Skin of body (tissue), 2 donors: ENCODE data around the gene GP9. TPM values are rescaled to one million over a fixed set of nuclear protein-coding genes. Genes with fewer than 3 reads are reported as not detected.

Source experiments
- DNase-seq: peaks from one replicate; lab custom pipeline; 2025; lab: John Stamatoyannopoulos, UW
- total RNA-seq: library from RNA; depleted of rRNA; stranded (reverse); fragments of >200 nt; gene quantifications from one replicate; pipeline ENCODE4 v1.2.3, GENCODE V29; 2014

The GP9 gene
- total RNA-seq, 1 donor from 2014 or later = 0.49 TPM

GRCh38 chr3:129028866-129029265, 31.7 kb upstream of the GP9 start:
- DNase-seq = no peak

- no peak for DNase-seq
Measured at GRCh38 chr3:129030611-129031010, 30.0 kb upstream of the GP9 start.

GRCh38 chr3:129031476-129032215, 28.9 kb upstream of the GP9 start:
- DNase-seq = no peak

- no peak for DNase-seq
Measured at GRCh38 chr3:129032716-129033115, 27.9 kb upstream of the GP9 start.

GRCh38 chr3:129033151-129033550, 27.4 kb upstream of the GP9 start:
- DNase-seq = no peak

- DNase-seq = no peak
Measured at GRCh38 chr3:129033633-129034321, 26.8 kb upstream of the GP9 start.

- DNase-seq = no peak
Measured at GRCh38 chr3:129034642-129035041, 25.9 kb upstream of the GP9 start.

GRCh38 chr3:129035360-129036221, 25.0 kb upstream of the GP9 start:
- no peak for DNase-seq

GRCh38 chr3:129036222-129037092, 24.1 kb upstream of the GP9 start:
- DNase-seq = no peak

GRCh38 chr3:129037093-129037419, 23.5 kb upstream of the GP9 start:
- DNase-seq = no peak

GRCh38 chr3:129038121-129038855, 22.3 kb upstream of the GP9 start:
- no peak for DNase-seq

- DNase-seq = no peak
Measured at GRCh38 chr3:129039271-129040038, 21.1 kb upstream of the GP9 start.

GRCh38 chr3:129040039-129040336, 20.6 kb upstream of the GP9 start:
- no peak for DNase-seq

- DNase-seq = no peak
Measured at GRCh38 chr3:129040579-129041300, 19.8 kb upstream of the GP9 start.

- no peak for DNase-seq
Measured at GRCh38 chr3:129045675-129046036, 14.9 kb upstream of the GP9 start.

- no peak for DNase-seq
Measured at GRCh38 chr3:129046037-129046731, 14.4 kb upstream of the GP9 start.

GRCh38 chr3:129046732-129047552, 13.6 kb upstream of the GP9 start:
- no peak for DNase-seq

- DNase-seq = no peak
Measured at GRCh38 chr3:129047553-129047839, 13.1 kb upstream of the GP9 start.
